Heart right ventricle (tissue), 16 donors: Measurements from ENCODE around the gene HDC. TPM values are rescaled to one million over a fixed set of nuclear protein-coding genes. Genes with fewer than 3 reads are reported as not detected.

Experiments
- ATAC-seq, 8 donors: fragments of 200-7000 bp; cut with Tn5 transposase; one replicate each; pipeline ENCODE4 v1.9.1; 2020; ENCODE audit warnings: mild to moderate bottlenecking in 8 of 8, moderate library complexity in 8 of 8, moderate number of reproducible peaks in 1 of 8
- DNase-seq, 2 donors: peaks; one replicate each; pipeline ENCODE4 v3.0.0-alpha.2; 2020
- H3K27ac ChIP-seq, 10 donors: fragments of 200-600 bp; sonication (generic) in 2 of 10; one replicate each; pipeline versions ENCODE4 v1.5.0 to v1.8.0; 2020 to 2022; ENCODE audit warnings: mild to moderate bottlenecking in 3 of 10
- H3K27me3 ChIP-seq, 7 donors: fragments of 200-600 bp; one replicate each; pipeline ENCODE4 v1.8.0; 2021 to 2022; ENCODE audit warnings: mild to moderate bottlenecking in 2 of 7
- H3K36me3 ChIP-seq, 9 donors: fragments of 200-600 bp; sonication (generic) in 1 of 9; one replicate each; pipeline versions ENCODE4 v1.5.0 to v1.8.0; 2020 to 2022; ENCODE audit warnings: mild to moderate bottlenecking in 2 of 9
- H3K4me1 ChIP-seq, 9 donors: fragments of 200-600 bp; sonication (generic) in 1 of 9; one replicate each; pipeline versions ENCODE4 v1.5.0 to v1.8.0; 2020 to 2022; ENCODE audit warnings: mild to moderate bottlenecking in 4 of 9
- H3K4me3 ChIP-seq, 10 donors: fragments of 200-600 bp; sonication (generic) in 2 of 10; one replicate each; pipeline versions ENCODE4 v1.5.0 to v1.8.0; 2020 to 2022; ENCODE audit warnings: mild to moderate bottlenecking in 7 of 10, moderate library complexity in 2 of 10
- H3K9me3 ChIP-seq, 11 donors: fragments of 200-600 bp in 10 of 11; sonication (generic) in 2 of 11; one replicate each; pipeline versions ENCODE4 v1.5.0 to v1.8.0; 2013 to 2022; ENCODE audit warnings: mild to moderate bottlenecking in 2 of 11, control low read depth in 1 of 11, moderate library complexity in 1 of 11
- CTCF ChIP-seq, 9 donors: fragments of 200-600 bp; sonication (generic) in 2 of 9; IDR thresholded peaks; one replicate each; pipeline versions ENCODE4 v1.5.0 to v1.8.0; 2021 to 2022; ENCODE audit warnings: antibody characterized with exemption in 9 of 9, mild to moderate bottlenecking in 5 of 9, moderate library complexity in 1 of 9
- WGBS, 2 donors: extraction: QIAGEN DNeasy Blood & Tissue Kit; methylation state at CpG; one replicate each; pipeline ENCODE4 v1.1.7; 2013; ENCODE audit warnings: inconsistent platforms in 1 of 2; 5-methylcytosine and 5-hydroxymethylcytosine counted together
- intact Hi-C, 10 donors: fragments of 100-400 bp; cut with DNase I; formaldehyde crosslinking; loops; one replicate each; pipeline versions ENCODE4 v1.11.1 to v1.14.2; 2022
- polyA plus RNA-seq, 2 donors: library from polyadenylated mRNA; stranded (reverse); fragments of 200-250 nt; gene quantifications; one replicate each; pipeline ENCODE4 v1.2.3, GENCODE V29; 2013
- total RNA-seq, 10 donors: library from RNA; stranded (reverse); fragmentation: NEBNext Ultra II Directional in 3 of 10; extraction: Animal tissue kit (Norgen Biotek cat#: 25700) in 3 of 10; gene quantifications; one replicate each; pipeline versions ENCODE4 v1.2.1 to v1.2.4, GENCODE V29; 2021 to 2023
- donor health status: Arrhythmogenic right ventricular cardiomyopathy.
- donor health status: ischemic (EF 13 %, LVEDD 7.1; RV severe dilation, severe dysfunction).
- donor health status: healthy with polysubstance abuse.
- donor health status: DM: no; HTN: yes; CAD: no.
- donor health status: DM: no; HTN: no; CAD: no.
- donor health status: ischemic (EF 25% LVEDD 6.9; RV normal size, moderate dysfunction).
- donor health status: ischemic (EF 25% LVEDD 5.7; RV mildly dilated, moderate dysfunction).
- donor health status: healthy.
- donor health status: DM: yes; HTN: yes; CAD: no.
- donor health status: Ischemic cardiomyopathy.
- donor health status: ischemic (EF 35%, LVEDD 5.7; RV mildly dilated, moderate dysfunction).
- donor health status: nonischemic (EF 11% LVEDD 7.7; RV severe dilation, severe dysfunction).
- donor health status: DM: yes; HTN: yes; CAD: no.
- donor health status: PGD.
- donor health status: ischemic (EF 29% LVEDD 5.4; RV normal size, mild dysfunction).
- donor health status: nonischemic (EF 23%, LVEDD 6.1; RV moderate dilation, normal function).

Gene HDC
- total and polyA plus RNA-seq, 12 donors: 0.16 to 1.9 (median 0.53) TPM; not detected in 2

GRCh38 chr15:50229336-50229735, 36.2 kb downstream of the HDC start:
- no peak for TF ChIP-seq CTCF (IDR thresholded peaks at IDR 0.05)
- intact Hi-C loops: no loop called here
- Histone ChIP-seq H3K27me3 (no peaks in the 10 kb centered on the region), H3K4me1 (no peaks in the 10 kb centered on the region), H3K4me3 (no peak overlapping the region), H3K9me3 (no peaks in the 10 kb centered on the region), H3K36me3 (no peaks in the 10 kb centered on the region), H3K27ac (no peak overlapping the region)
- no peak for DNase-seq
- no peak for ATAC-seq
- 63 to 84% methylated on average over 3 of the region's 3 CpGs for WGBS, 2 donors

GRCh38 chr15:50228866-50229265, 36.7 kb downstream of the HDC start:
- Histone ChIP-seq H3K9me3 (no peaks in the 10 kb centered on the region), H3K27ac (no peak overlapping the region), H3K4me1 (no peaks in the 10 kb centered on the region), H3K27me3 (no peaks in the 10 kb centered on the region), H3K36me3 (no peaks in the 10 kb centered on the region), H3K4me3 (no peak overlapping the region)
- no peak for DNase-seq
- 86 to 91% methylated on average over 3 of the region's 3 CpGs for WGBS, 2 donors
- ATAC-seq: no peak
- intact Hi-C loops: no loop called here
- no peak for TF ChIP-seq CTCF (IDR thresholded peaks at IDR 0.05)

GRCh38 chr15:50227076-50227475, 38.5 kb downstream of the HDC start:
- no peak overlapping the region for H3K4me3 ChIP-seq
- ATAC-seq (no peak), DNase-seq (no peak)
- peaks cover 0 to 4% (median 0%) of the 10 kb centered on the region in 7 donors for H3K27me3 ChIP-seq
- WGBS, 2 donors: 70 to 76% methylated on average over 5 of the region's 5 CpGs
- H3K4me1 ChIP-seq: no peaks in the 10 kb centered on the region
- TF ChIP-seq CTCF (IDR thresholded peaks at IDR 0.05): no peak
- intact Hi-C loops: no loop called here
- H3K36me3 ChIP-seq: no peaks in the 10 kb centered on the region
- no peaks in the 10 kb centered on the region for H3K9me3 ChIP-seq
- H3K27ac ChIP-seq: no peak overlapping the region

- no peaks in the 10 kb centered on the region for H3K36me3 ChIP-seq
Measured at GRCh38 chr15:50225938-50226337, 39.6 kb downstream of the HDC start.

More at GRCh38 chr15:50225938-50226337, 39.6 kb downstream of the HDC start:
- WGBS, 2 donors: 94 to 97% methylated on average over 3 of the region's 3 CpGs
- intact Hi-C loops: no loop called here
- no peaks in the 10 kb centered on the region for H3K4me1 ChIP-seq
- DNase-seq (no peak), ATAC-seq (no peak)
- no peaks in the 10 kb centered on the region for H3K9me3 ChIP-seq
- H3K4me3 ChIP-seq: no peak overlapping the region
- H3K27ac ChIP-seq: no peak overlapping the region
- H3K27me3 ChIP-seq: peaks cover 0 to 6% (median 0%) of the 10 kb centered on the region in 7 donors
- no peak for TF ChIP-seq CTCF (IDR thresholded peaks at IDR 0.05)
